ENCODE results near the gene TMEM143.
"Not testable (repeated sequence)": the region's sequence is repeated elsewhere in the genome, so short reads cannot be mapped to it uniquely, and the experiment has no call there.

Gene TMEM143

DNA sequence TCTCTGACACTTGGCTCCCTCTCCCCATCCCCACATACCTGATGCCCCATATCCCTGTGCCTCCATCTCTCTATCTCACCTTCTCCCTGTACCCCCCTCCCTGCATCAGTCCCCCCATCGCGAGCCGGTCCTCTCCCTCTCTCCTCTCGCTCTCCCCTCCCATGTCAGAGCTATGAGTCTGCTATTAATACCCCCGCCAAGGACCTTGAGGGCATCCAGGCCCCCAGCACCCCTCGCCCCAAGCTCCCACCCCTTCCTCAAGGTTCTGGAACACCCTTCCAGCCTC, 31.4 kb upstream of the TMEM143 start:
- TF ChIP-seq, protein P1, sequence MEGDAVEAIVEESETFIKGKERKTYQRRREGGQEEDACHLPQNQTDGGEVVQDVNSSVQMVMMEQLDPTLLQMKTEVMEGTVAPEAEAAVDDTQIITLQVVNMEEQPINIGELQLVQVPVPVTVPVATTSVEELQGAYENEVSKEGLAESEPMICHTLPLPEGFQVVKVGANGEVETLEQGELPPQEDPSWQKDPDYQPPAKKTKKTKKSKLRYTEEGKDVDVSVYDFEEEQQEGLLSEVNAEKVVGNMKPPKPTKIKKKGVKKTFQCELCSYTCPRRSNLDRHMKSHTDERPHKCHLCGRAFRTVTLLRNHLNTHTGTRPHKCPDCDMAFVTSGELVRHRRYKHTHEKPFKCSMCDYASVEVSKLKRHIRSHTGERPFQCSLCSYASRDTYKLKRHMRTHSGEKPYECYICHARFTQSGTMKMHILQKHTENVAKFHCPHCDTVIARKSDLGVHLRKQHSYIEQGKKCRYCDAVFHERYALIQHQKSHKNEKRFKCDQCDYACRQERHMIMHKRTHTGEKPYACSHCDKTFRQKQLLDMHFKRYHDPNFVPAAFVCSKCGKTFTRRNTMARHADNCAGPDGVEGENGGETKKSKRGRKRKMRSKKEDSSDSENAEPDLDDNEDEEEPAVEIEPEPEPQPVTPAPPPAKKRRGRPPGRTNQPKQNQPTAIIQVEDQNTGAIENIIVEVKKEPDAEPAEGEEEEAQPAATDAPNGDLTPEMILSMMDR (IDR thresholded peaks at IDR 0.05; ENCODE audit: control insufficient read depth, extremely low read depth, insufficient read depth) = no peak
- H3K4me3 ChIP-seq (ENCODE audit: low read depth, low read length) = no peak overlapping the region
- DNase-seq (ENCODE audit: low read depth) = no peak

DNA sequence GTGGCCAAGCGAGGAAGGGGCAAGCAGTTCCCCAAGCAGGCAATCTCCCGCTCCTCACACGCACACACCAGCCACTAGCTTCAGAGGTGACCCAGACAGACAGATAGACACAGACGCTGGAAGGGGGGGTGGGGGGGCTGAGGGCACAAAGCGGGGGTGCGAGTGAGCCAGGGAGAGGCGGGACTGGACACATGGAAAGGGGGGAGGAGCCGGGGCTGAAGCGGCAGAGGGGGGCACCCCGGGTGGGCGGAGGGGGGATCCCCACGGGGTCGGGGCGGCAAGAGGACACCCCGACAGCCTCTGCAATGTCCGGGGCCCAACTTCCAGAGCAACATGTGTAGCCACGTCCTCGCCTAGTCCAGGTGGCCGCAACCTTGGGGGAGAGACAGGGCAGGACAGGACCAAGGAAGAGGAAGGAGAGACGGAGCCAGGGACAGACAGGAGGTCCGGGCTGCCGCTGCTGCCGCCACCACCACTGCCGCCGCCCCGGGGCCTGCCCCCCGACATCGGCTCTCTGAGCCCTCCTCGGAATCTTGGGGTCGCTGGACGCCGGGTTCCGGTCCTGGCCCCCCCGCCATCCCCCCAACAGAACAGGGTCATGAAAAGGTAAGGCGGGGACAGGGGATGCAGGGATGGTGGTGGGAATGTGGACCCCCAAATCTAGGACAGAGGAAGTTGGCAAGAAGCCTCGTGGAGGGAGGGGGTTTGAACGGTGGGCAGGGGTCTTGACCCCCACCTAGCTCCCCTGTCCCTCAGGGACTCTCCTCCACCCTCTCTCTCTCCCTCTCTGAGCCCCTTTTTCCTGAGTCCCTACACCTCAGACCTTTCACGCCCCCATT, 30.8 kb upstream of the TMEM143 start:
- TF ChIP-seq, protein P1 (IDR thresholded peaks at IDR 0.05; ENCODE audit: control insufficient read depth, extremely low read depth, insufficient read depth) = no peak
- no peak overlapping the region for H3K4me3 ChIP-seq (ENCODE audit: low read depth, low read length)
- DNase-seq (ENCODE audit: low read depth) = no peak

DNA sequence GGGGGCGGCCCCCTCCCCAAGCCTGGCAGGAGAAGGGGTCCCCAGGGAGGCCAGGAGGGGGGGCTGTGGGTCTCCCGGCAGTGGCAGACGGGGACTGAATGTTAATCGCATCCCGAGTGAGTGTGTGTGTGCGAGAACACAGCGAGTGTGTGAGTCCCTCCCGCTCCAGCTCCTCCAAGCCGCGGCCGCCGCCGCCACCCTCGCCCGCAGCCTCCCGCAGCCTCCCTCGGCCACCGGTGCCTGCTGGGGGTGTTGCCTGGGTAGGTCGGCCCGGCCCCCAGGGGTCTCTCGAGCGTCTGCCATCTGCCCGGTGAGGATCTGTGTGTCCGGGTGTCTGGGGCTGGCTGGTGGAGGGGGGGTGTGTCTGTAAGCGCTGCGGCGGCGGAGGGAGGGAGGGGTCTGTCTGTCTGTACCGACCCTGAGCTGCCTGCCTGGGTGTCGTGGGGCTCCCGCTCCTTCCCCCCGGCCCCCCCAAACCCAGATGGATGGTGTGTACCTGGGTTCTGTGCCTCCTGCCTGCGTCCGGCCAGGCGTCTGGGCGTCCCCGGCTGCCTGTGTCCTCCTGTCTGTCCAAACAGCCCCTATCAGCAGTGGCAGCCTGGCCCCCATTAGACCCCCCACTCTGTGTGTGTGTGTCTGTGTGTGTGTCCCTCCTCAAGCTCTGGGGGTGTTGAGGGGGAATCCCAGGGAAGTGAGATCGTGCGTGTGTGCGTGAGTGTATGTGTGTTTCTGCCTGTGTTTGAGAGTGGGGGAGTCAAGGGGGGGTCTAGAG, 30.0 kb upstream of the TMEM143 start, which contains the start of gene GRIN2D:
Gene GRIN2D, plus strand, starts transcription at position 110 of the 772 bp plus-strand sequence. CDS start 4,725 bp downstream, outside the sequence.
- H3K4me3 ChIP-seq (ENCODE audit: low read depth, low read length) = no peak within 1 kb of the TSS
- TF ChIP-seq, protein P1 (IDR thresholded peaks at IDR 0.05; ENCODE audit: control insufficient read depth, extremely low read depth, insufficient read depth) = no peak
- no peak for DNase-seq (ENCODE audit: low read depth)

DNA sequence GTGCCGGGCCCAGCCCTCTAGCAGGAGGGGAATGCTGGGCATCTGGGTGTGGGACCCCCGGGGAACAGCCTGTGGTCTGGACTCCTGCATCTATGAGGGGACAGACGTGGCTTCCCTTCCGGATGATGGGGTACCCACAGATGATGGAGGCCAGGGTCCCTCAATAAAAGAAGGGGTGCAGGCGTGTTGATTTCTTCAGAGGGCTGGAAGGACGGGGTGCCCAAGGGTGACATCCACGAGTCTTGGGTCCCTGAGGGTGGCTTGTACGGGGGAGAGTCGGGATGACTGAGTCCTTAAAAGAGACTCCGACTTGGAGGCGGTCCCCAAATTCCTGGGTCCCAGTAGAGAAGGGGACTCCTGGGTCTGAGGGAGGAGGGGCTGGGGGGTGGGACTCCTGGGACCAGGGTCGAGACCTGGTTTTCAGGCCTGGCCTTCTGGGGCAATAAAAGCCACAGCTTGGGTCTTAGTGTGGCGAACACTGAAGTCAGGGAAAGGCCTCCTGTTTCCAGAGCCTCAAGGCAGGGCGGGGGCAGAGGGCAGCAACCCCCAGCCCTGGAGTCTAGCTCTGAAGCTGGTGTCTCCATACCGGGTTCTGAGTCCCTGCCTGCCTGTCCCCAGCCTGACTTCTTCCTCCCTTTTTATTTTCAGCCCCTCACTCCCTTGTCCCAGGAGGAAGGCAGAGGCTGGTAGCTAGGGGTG, 29.3 kb upstream of the TMEM143 start:
- H3K4me3 ChIP-seq (ENCODE audit: low read depth, low read length) = no peak overlapping the region
- DNase-seq (ENCODE audit: low read depth) = no peak
- TF ChIP-seq, protein P1 (IDR thresholded peaks at IDR 0.05; ENCODE audit: control insufficient read depth, extremely low read depth, insufficient read depth) = no peak

DNA sequence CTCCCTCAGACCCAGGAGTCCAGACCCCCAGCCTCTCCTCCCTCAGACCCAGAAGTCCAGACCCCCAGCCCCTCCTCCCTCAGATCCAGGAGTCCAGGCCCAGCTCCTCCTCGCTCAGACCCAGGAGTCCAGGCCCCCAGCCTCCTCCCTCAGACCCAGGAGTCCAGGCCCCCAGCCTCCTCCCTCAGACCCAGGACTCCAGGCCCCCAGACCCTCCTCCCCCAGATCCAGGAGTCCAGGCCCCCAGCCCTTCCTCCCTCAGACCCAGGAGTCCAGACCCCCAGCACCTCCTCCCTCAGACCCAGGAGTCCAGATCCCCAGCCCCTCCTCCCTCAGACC, 28.2 kb upstream of the TMEM143 start:
- not testable (repeated sequence) for H3K4me3 ChIP-seq (ENCODE audit: low read depth, low read length); DNase-seq (ENCODE audit: low read depth)

DNA sequence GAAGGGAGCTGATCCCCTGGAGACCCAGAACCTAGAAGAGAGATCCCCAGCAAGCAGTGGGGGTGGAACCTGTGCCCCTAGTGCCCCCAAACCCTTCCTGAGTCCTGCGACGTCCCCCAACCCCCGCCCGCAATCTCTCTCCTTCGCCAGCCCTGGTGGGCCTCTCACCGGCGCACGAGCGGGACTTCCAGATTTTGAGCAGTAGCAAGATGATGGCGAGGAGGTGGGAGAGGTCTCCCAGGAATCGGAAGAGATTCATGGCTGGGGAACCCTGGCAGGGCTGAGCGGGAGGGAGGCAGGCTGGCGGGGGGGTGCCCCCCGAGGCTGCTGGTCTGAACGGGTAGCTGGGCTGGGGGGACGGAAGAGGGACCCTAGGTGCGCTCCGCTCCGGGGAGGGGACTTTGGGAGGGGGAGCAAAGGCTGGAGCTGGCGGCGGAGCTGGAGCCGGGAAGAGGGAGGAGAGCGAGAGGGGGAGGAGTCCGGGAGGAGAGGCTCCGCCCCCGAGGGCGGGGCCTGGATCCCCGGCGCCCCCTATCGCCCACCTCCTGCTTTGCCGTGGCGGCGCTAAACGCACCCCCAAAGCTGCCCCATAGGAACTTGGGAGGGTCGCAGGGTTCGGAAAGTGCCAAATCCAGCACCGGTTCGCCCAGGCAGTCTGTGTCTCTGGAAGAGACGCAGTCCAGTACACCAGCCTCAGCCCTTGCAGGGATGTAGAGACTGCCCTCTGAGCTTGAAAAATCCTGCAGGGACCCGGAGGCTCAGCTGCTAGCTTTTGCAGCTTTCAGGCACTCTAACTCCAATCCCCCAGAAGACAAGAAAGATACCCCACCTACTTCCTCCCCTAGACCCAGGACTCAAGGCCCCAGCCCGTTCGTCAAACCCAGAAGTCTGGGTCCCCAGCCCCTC, 27.6 kb upstream of the TMEM143 start, which contains the start of gene KDELR1:
Gene KDELR1, minus strand, starts transcription at position 452 of the 906 bp plus-strand sequence. Its CDS starts 193 bp downstream, at position 259.
- no peak for DNase-seq (ENCODE audit: low read depth)

More for the DNA sequence above, 27.6 kb upstream of the TMEM143 start, which contains the start of gene KDELR1:
- TF ChIP-seq, protein P1 (IDR thresholded peaks at IDR 0.05; ENCODE audit: control insufficient read depth, extremely low read depth, insufficient read depth) = peak; percentile 56
- H3K4me3 ChIP-seq (ENCODE audit: low read depth, low read length) = peak within 1 kb of the TSS; percentile 85

Data from LNCaP clone FGC (cell line).